H9 (cell line): ENCODE results near the gene C1orf141. TPM values are rescaled to one million over a fixed set of nuclear protein-coding genes. Genes with fewer than 3 reads are reported as not detected.

Source experiments
- DNase-seq: peaks from one replicate; pipeline ENCODE4 v3.0.0-alpha.2; 2017
- H2AFZ ChIP-seq: one replicate; pipeline ENCODE4 v1.6.1; 2013; ENCODE audit warnings: mild to moderate bottlenecking, low read length, control low read depth, moderate library complexity
- H2AK5ac ChIP-seq: 2 replicates; pipeline ENCODE4 v1.6.1; 2013; ENCODE audit warnings: low read length, control low read depth, mixed read lengths; ENCODE audit not compliant: insufficient read length
- H2BK120ac ChIP-seq: one replicate; pipeline ENCODE4 v1.6.1; 2013; ENCODE audit warnings: low read depth, mild to moderate bottlenecking, low read length, control low read depth, inconsistent platforms; ENCODE audit not compliant: poor library complexity, severe bottlenecking
- H2BK12ac ChIP-seq: 2 replicates; pipeline ENCODE4 v1.6.1; 2013; ENCODE audit warnings: low read length, control low read depth, mixed read lengths, low read depth; ENCODE audit not compliant: insufficient read length
- H2BK15ac ChIP-seq: 2 replicates; pipeline ENCODE4 v1.6.1; 2013; ENCODE audit warnings: low read depth, low read length, control low read depth
- H2BK20ac ChIP-seq: one replicate; pipeline ENCODE4 v1.6.1; 2013; ENCODE audit warnings: low read depth, mild to moderate bottlenecking, low read length, control low read depth, inconsistent platforms; ENCODE audit not compliant: poor library complexity, severe bottlenecking
- H2BK5ac ChIP-seq: 2 replicates; pipeline ENCODE4 v1.6.1; 2013; ENCODE audit warnings: low read length, control low read depth, mixed read lengths; ENCODE audit not compliant: insufficient read length
- H3K14ac ChIP-seq: 2 replicates; pipeline ENCODE4 v1.6.1; 2013; ENCODE audit warnings: low read length, control low read depth; ENCODE audit not compliant: insufficient read depth
- H3K18ac ChIP-seq: 2 replicates; pipeline ENCODE4 v1.6.1; 2013; ENCODE audit warnings: low read depth, mild to moderate bottlenecking, mixed read lengths, low read length, control low read depth; ENCODE audit not compliant: insufficient read length
- H3K23ac ChIP-seq: 2 replicates; pipeline ENCODE4 v1.6.1; 2013; ENCODE audit warnings: low read length, control low read depth, mixed read lengths, low read depth; ENCODE audit not compliant: insufficient read length
- H3K23me2 ChIP-seq: 2 replicates; pipeline ENCODE4 v1.6.1; 2013; ENCODE audit warnings: low read depth, mild to moderate bottlenecking, mixed read lengths, low read length, control low read depth; ENCODE audit not compliant: insufficient read length, poor library complexity, severe bottlenecking
- H3K27ac ChIP-seq: 2 replicates; pipeline ENCODE4 v1.5.1; 2013; ENCODE audit warnings: low read length, control low read depth, mixed read lengths, low read depth; ENCODE audit not compliant: insufficient read length
- H3K27me3 ChIP-seq: 2 replicates; pipeline ENCODE4 v1.6.1; 2013; ENCODE audit warnings: low read length, control low read depth, inconsistent platforms; ENCODE audit not compliant: insufficient read depth
- H3K4ac ChIP-seq: 2 replicates; pipeline ENCODE4 v1.6.1; 2013; ENCODE audit warnings: low read depth, mild to moderate bottlenecking, control low read depth, inconsistent platforms, low read length, moderate library complexity
- H3K4me1 ChIP-seq: 2 replicates; pipeline ENCODE4 v1.6.1; 2013; ENCODE audit warnings: low read length, control low read depth, inconsistent platforms; ENCODE audit not compliant: insufficient read depth
- H3K4me2 ChIP-seq: 2 replicates; pipeline ENCODE4 v1.6.1; 2013; ENCODE audit warnings: low read length, control low read depth, mixed read lengths; ENCODE audit not compliant: insufficient read length, insufficient read depth
- H3K56ac ChIP-seq: 2 replicates; pipeline ENCODE4 v1.6.1; 2013; ENCODE audit warnings: low read depth, mild to moderate bottlenecking, mixed read lengths, low read length, control low read depth; ENCODE audit not compliant: insufficient read length
- H3K79me1 ChIP-seq: 2 replicates; pipeline ENCODE4 v1.6.1; 2013; ENCODE audit warnings: low read depth, mild to moderate bottlenecking, moderate library complexity, low read length, control low read depth, inconsistent platforms; ENCODE audit not compliant: insufficient read depth, poor library complexity, severe bottlenecking
- H3K79me2 ChIP-seq: 2 replicates; pipeline ENCODE4 v1.6.1; 2013; ENCODE audit warnings: low read length, control low read depth, inconsistent platforms; ENCODE audit not compliant: insufficient read depth
- H3K9ac ChIP-seq: 2 replicates; pipeline ENCODE4 v1.6.1; 2013; ENCODE audit warnings: low read length, control low read depth, mixed read lengths; ENCODE audit not compliant: insufficient read length; ENCODE audit errors: extremely low read depth
- H3K9me3 ChIP-seq: one replicate; pipeline ENCODE4 v1.6.1; 2013; ENCODE audit warnings: low read depth, low read length, inconsistent platforms; ENCODE audit not compliant: control insufficient read depth
- H3T11ph ChIP-seq: one replicate; pipeline ENCODE4 v1.6.1; 2013; ENCODE audit warnings: mild to moderate bottlenecking, low read length, control low read depth, inconsistent platforms
- H4K20me1 ChIP-seq: one replicate; pipeline ENCODE4 v1.6.1; 2013; ENCODE audit not compliant: control insufficient read depth, insufficient read length, insufficient read depth
- H4K5ac ChIP-seq: 2 replicates; pipeline ENCODE4 v1.6.1; 2013; ENCODE audit warnings: low read depth, mild to moderate bottlenecking, mixed read lengths, low read length, control low read depth; ENCODE audit not compliant: insufficient read length
- H4K8ac ChIP-seq: replicated peaks from 2 replicates; pipeline ENCODE4 v1.6.1; 2013; ENCODE audit warnings: low read length, control low read depth, mixed read lengths, low read depth; ENCODE audit not compliant: insufficient read length
- H4K91ac ChIP-seq: 2 replicates; pipeline ENCODE4 v1.6.1; 2013; ENCODE audit warnings: low read depth, mild to moderate bottlenecking, moderate library complexity, mixed read lengths, low read length, control low read depth; ENCODE audit not compliant: insufficient read length
- H3K27ac Mint-ChIP-seq, 3 experiments: 2 replicates in 2 of 3; 3 replicates in 1 of 3; pipeline ENCODE4 v1.8.0; 2020 to 2021; ENCODE audit warnings: mixed read lengths in 3 of 3, mild to moderate bottlenecking in 1 of 3, moderate library complexity in 1 of 3
- H3K27me3 Mint-ChIP-seq: 2 replicates; pipeline ENCODE4 v1.8.0; 2021; ENCODE audit warnings: low read depth, mild to moderate bottlenecking, moderate library complexity, mixed read lengths
- H3K36me3 Mint-ChIP-seq, 3 experiments: 2 replicates in 2 of 3; 3 replicates in 1 of 3; pipeline ENCODE4 v1.8.0; 2020 to 2021; ENCODE audit warnings: low read depth in 3 of 3, mixed read lengths in 3 of 3; ENCODE audit not compliant: insufficient read depth in 1 of 3
- H3K4me1 Mint-ChIP-seq, 2 experiments: 2 replicates each; pipeline ENCODE4 v1.8.0; 2020; ENCODE audit warnings: mixed read lengths in 2 of 2
- H3K4me3 Mint-ChIP-seq, 2 experiments: 2 replicates in 1 of 2; 3 replicates in 1 of 2; pipeline ENCODE4 v1.8.0; 2020 to 2021; ENCODE audit warnings: mild to moderate bottlenecking in 2 of 2, mixed read lengths in 2 of 2, moderate library complexity in 1 of 2
- H3K9me3 Mint-ChIP-seq, 2 experiments: 2 replicates in 1 of 2; 3 replicates in 1 of 2; pipeline ENCODE4 v1.8.0; 2020; ENCODE audit warnings: mild to moderate bottlenecking in 2 of 2, mixed read lengths in 2 of 2, moderate library complexity in 1 of 2
- CTCF ChIP-seq: fragments of 200-600 bp; sonication (generic); conservative IDR thresholded peaks from 3 replicates; pipeline ENCODE4 v1.8.0; 2021; ENCODE audit warnings: antibody characterized with exemption, mild to moderate bottlenecking
- WGBS: extraction: QIAGEN DNeasy Blood & Tissue Kit; methylation state at CpG from one replicate; pipeline ENCODE4 v1.1.7; 2013; ENCODE audit warnings: missing lambda C conversion rate, low lambda C conversion rate, mixed read lengths; ENCODE audit not compliant: insufficient read length; ENCODE audit errors: extremely low coverage; 5-methylcytosine and 5-hydroxymethylcytosine counted together
- total RNA-seq: library from RNA; stranded (reverse); gene quantifications from 2 replicates; pipeline ENCODE4 v1.2.1, GENCODE V29; 2021

C1orf141 gene
- total RNA-seq, 1 experiment from 2014 or later: not detected

GRCh38 chr1:67144696-67145095 lies 9.9 kb upstream of the C1orf141 start:
- Histone ChIP-seq H2AK5ac (no peak overlapping the region), H2AFZ (no peak overlapping the region), H3T11ph (no peak overlapping the region), H2BK120ac (no peak overlapping the region), H4K5ac (no peak overlapping the region), H4K91ac (no peak overlapping the region), H3K9ac (no peak overlapping the region), H3K27me3 (no peaks in the 10 kb centered on the region), H3K4me2 (no peak overlapping the region), H2BK20ac (no peak overlapping the region), H3K14ac (no peak overlapping the region), H3K79me1 (no peaks in the 10 kb centered on the region), H3K27ac (no peak overlapping the region), H2BK15ac (no peak overlapping the region), H3K4ac (no peak overlapping the region), H3K79me2 (no peaks in the 10 kb centered on the region), H3K4me1 (no peaks in the 10 kb centered on the region), H3K23me2 (no peaks in the 10 kb centered on the region), H3K23ac (no peak overlapping the region), H4K20me1 (no peaks in the 10 kb centered on the region), H3K56ac (no peak overlapping the region), H2BK5ac (no peak overlapping the region), H2BK12ac (no peak overlapping the region), H3K18ac (no peak overlapping the region), H3K9me3 (no peaks in the 10 kb centered on the region), H4K8ac (no peak overlapping the region)
- no peak for DNase-seq
- peak; percentile 49; the same call in 2 of the 3 replicates for TF ChIP-seq CTCF
- Mint-ChIP-seq H3K27ac (no peak overlapping the region), H3K4me1 (peaks cover 5 to 6% of the 10 kb centered on the region in 2 experiments), H3K27me3 (no peaks in the 10 kb centered on the region; the same call in none of the 2 replicates), H3K9me3 (no peaks in the 10 kb centered on the region; a peak in 1 of 5 replicates), H3K36me3 (no peaks in the 10 kb centered on the region), H3K4me3 (no peak overlapping the region)
- WGBS: no CpG with 5 or more reads among the region's 2 CpGs
